HEK293 (cell line): Measurements from ENCODE around the gene ABHD12.

Experiments used
- CTCF ChIP-seq: fragments of 450-650 bp; formaldehyde crosslinking; IDR thresholded peaks from 2 replicates; pipeline ENCODE4 v1.5.1; 2016; ENCODE audit warnings: missing biosample characterization, missing genetic modification characterization
- REPIN1 ChIP-seq: fragments of 450-650 bp; formaldehyde crosslinking; IDR thresholded peaks from 2 replicates; pipeline ENCODE4 v1.5.1; 2017; ENCODE audit warnings: missing biosample characterization, missing genetic modification characterization, low read depth
- ZNF266 ChIP-seq: fragments of 450-650 bp; formaldehyde crosslinking; IDR thresholded peaks from 2 replicates; pipeline ENCODE4 v1.5.1; 2016; ENCODE audit warnings: missing biosample characterization, missing genetic modification characterization, low read depth
- ZNF324 ChIP-seq: fragments of 450-650 bp; formaldehyde crosslinking; IDR thresholded peaks from 2 replicates; pipeline ENCODE4 v1.5.1; 2016; ENCODE audit warnings: missing biosample characterization, missing genetic modification characterization
- ZNF350 ChIP-seq: fragments of 450-650 bp; formaldehyde crosslinking; IDR thresholded peaks from 2 replicates; pipeline ENCODE4 v1.5.0; 2017; ENCODE audit warnings: missing biosample characterization, mild to moderate bottlenecking, missing genetic modification characterization
- ZSCAN5A ChIP-seq: fragments of 450-650 bp; formaldehyde crosslinking; IDR thresholded peaks from 2 replicates; pipeline ENCODE4 v1.5.1; 2016; ENCODE audit warnings: missing biosample characterization, missing genetic modification characterization

DNA sequence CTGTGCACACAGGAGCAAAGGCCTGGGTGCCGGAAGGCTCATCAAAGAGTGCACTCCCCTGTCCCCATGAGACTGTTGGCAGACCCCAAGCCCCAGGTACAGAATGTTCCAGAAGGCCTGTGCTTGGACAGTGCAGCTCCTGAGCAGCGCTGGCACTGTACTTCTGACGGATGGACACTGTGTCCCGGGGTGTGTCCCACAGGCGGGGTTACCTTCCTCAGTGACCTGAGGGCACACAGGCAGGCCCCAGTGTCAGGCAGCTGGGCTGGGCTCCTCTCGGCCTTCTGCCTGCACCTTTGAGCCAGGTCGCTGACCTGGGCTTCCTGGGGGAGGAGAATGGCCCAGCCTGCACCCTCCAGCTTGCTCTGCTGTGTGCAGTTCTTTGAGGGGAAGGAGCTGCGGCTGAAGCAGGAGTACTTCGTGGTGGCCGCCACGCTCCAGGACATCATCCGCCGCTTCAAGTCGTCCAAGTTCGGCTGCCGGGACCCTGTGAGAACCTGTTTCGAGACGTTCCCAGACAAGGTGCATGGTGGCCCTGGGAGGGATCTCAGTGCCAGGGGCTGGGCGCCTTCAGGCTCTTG is 112.6 kb downstream of the ABHD12 start:
- no peak for TF ChIP-seq CTCF (tag by site-specific recombination)
- TF ChIP-seq ZSCAN5A (tag by site-specific recombination): no peak
- no peak for TF ChIP-seq ZNF350
- no peak for TF ChIP-seq ZNF324
- TF ChIP-seq ZNF266 (tag by site-specific recombination): no peak
- no peak for TF ChIP-seq REPIN1 (tag by site-specific recombination)
